Breast epithelium (tissue), 4 donors: ENCODE results near the gene EPB41L2. TPM values are rescaled to one million over a fixed set of nuclear protein-coding genes. Genes with fewer than 3 reads are reported as not detected.

Experiments used
- DNase-seq, 2 donors: peaks; one replicate each; pipeline ENCODE4 v3.0.0-alpha.2; 2019; ENCODE audit warnings: low spot score in 2 of 2
- H3K27ac ChIP-seq, 2 donors: fragments of 200-600 bp; sonication (generic) in 1 of 2; one replicate each; pipeline ENCODE4 v1.5.1; 2016 to 2019; ENCODE audit warnings: mild to moderate bottlenecking in 1 of 2
- H3K27me3 ChIP-seq, 2 donors: fragments of 200-600 bp; sonication (generic) in 1 of 2; one replicate each; pipeline versions ENCODE4 v1.5.1 to v1.6.0; 2017 to 2019; ENCODE audit warnings: control low read depth in 1 of 2, mild to moderate bottlenecking in 1 of 2
- H3K36me3 ChIP-seq: fragments of 200-600 bp; one replicate; pipeline ENCODE4 v1.5.1; 2019
- H3K4me1 ChIP-seq, 2 donors: fragments of 200-600 bp; sonication (generic); one replicate each; pipeline ENCODE4 v1.5.1; 2016 to 2019; ENCODE audit warnings: control low read depth in 1 of 2
- H3K4me3 ChIP-seq, 3 donors: fragments of 200-600 bp; sonication (generic); 1 replicate in 2 of 3; 2 replicates in 1 of 3; pipeline ENCODE4 v1.5.1; 2016 to 2019; ENCODE audit warnings: mild to moderate bottlenecking in 3 of 3, moderate library complexity in 2 of 3
- H3K9me3 ChIP-seq, 2 donors: fragments of 200-600 bp; sonication (generic) in 1 of 2; one replicate each; pipeline ENCODE4 v1.5.1; 2016 to 2019; ENCODE audit warnings: control low read depth in 1 of 2
- CTCF ChIP-seq, 3 donors: fragments of 450-650 bp; IDR thresholded peaks; one replicate each; pipeline ENCODE4 v1.5.1; 2016 to 2017; ENCODE audit warnings: antibody characterized with exemption in 3 of 3, mild to moderate bottlenecking in 3 of 3, moderate library complexity in 3 of 3
- POLR2A ChIP-seq: fragments of 450-650 bp; IDR thresholded peaks from one replicate; pipeline ENCODE4 v1.6.1; 2016; ENCODE audit warnings: antibody characterized with exemption, mild to moderate bottlenecking, moderate library complexity
- POLR2AphosphoS5 ChIP-seq, 3 donors: sonication (generic); formaldehyde crosslinking; IDR thresholded peaks; one replicate each; pipeline ENCODE4 v1.6.1; 2017; ENCODE audit warnings: antibody characterized with exemption in 3 of 3
- intact Hi-C: fragments of 100-400 bp; cut with DNase I; formaldehyde crosslinking; loops from one replicate; pipeline ENCODE4 v1.15.1; 2023; ENCODE audit warnings: low total_unique reads
- total RNA-seq, 3 donors: library from RNA; depleted of rRNA; stranded (reverse); fragments of >200 nt; gene quantifications; one replicate each; pipeline ENCODE4 v1.1.0, GENCODE V29; 2016

EPB41L2 gene
- total RNA-seq, 3 donors from 2014 or later: 72.7 to 110 (median 101) TPM

GRCh38 chr6:131083687-131084086 lies 20.6 kb upstream of the EPB41L2 start:
- no peak for DNase-seq
- peaks cover 0 to 9% of the 10 kb centered on the region in 2 donors for H3K9me3 ChIP-seq
- intact Hi-C loops: no loop called here
- TF ChIP-seq POLR2AphosphoS5 (IDR thresholded peaks at IDR 0.05) (no peak), POLR2A (no peak), CTCF (IDR thresholded peaks at IDR 0.05) (no peak)
- H3K27me3 ChIP-seq: no peaks in the 10 kb centered on the region
- no peak overlapping the region for H3K27ac ChIP-seq
- H3K4me1 ChIP-seq: no peaks in the 10 kb centered on the region
- no peaks in the 10 kb centered on the region for H3K36me3 ChIP-seq
- H3K4me3 ChIP-seq: no peak overlapping the region

GRCh38 chr6:131082335-131082734 lies 19.3 kb upstream of the EPB41L2 start:
- DNase-seq: no peak
- Histone ChIP-seq H3K36me3 (no peaks in the 10 kb centered on the region), H3K4me1 (no peaks in the 10 kb centered on the region), H3K9me3 (peaks cover 0 to 9% of the 10 kb centered on the region in 2 donors), H3K4me3 (no peak overlapping the region), H3K27ac (no peak overlapping the region), H3K27me3 (no peaks in the 10 kb centered on the region)
- TF ChIP-seq POLR2A (no peak), CTCF (IDR thresholded peaks at IDR 0.05) (no peak), POLR2AphosphoS5 (IDR thresholded peaks at IDR 0.05) (no peak)
- intact Hi-C loops: no loop called here

- Histone ChIP-seq H3K4me3 (no peak overlapping the region), H3K4me1 (no peaks in the 10 kb centered on the region), H3K9me3 (no peaks in the 10 kb centered on the region), H3K36me3 (no peaks in the 10 kb centered on the region), H3K27me3 (no peaks in the 10 kb centered on the region), H3K27ac (no peak overlapping the region)
- intact Hi-C loops: no loop called here
- TF ChIP-seq POLR2AphosphoS5 (IDR thresholded peaks at IDR 0.05) (no peak), POLR2A (no peak), CTCF (IDR thresholded peaks at IDR 0.05) (no peak)
- DNase-seq: no peak
These were observed 17.0 kb upstream of the EPB41L2 start for GRCh38 chr6:131080084-131080483.

- Histone ChIP-seq H3K9me3 (no peaks in the 10 kb centered on the region), H3K4me1 (no peaks in the 10 kb centered on the region), H3K36me3 (no peaks in the 10 kb centered on the region), H3K27me3 (no peaks in the 10 kb centered on the region), H3K4me3 (no peak overlapping the region), H3K27ac (no peak overlapping the region)
- no peak for TF ChIP-seq POLR2AphosphoS5 (IDR thresholded peaks at IDR 0.05)
- no peak for TF ChIP-seq CTCF (IDR thresholded peaks at IDR 0.05)
- TF ChIP-seq POLR2A: no peak
- DNase-seq: no peak
- intact Hi-C loops: no loop called here
These were observed 10.5 kb upstream of the EPB41L2 start for GRCh38 chr6:131073577-131073976.

GRCh38 chr6:131070061-131070460 lies 7.0 kb upstream of the EPB41L2 start:
- no peaks in the 10 kb centered on the region for H3K4me1 ChIP-seq
- no peaks in the 10 kb centered on the region for H3K36me3 ChIP-seq
- no peak overlapping the region for H3K27ac ChIP-seq
- no peak for DNase-seq
- H3K4me3 ChIP-seq: no peak overlapping the region
- intact Hi-C loops: no loop called here
- TF ChIP-seq POLR2AphosphoS5 (IDR thresholded peaks at IDR 0.05) (no peak), CTCF (IDR thresholded peaks at IDR 0.05) (no peak), POLR2A (no peak)
- no peaks in the 10 kb centered on the region for H3K27me3 ChIP-seq
- no peaks in the 10 kb centered on the region for H3K9me3 ChIP-seq
